Erythroblast (primary cell): ENCODE data around the gene ASH1L.

Source experiments
- GATA1 ChIP-seq: IDR thresholded peaks from 2 replicates; pipeline ENCODE4 v1.6.1; 2011; ENCODE audit warnings: low read depth, mild to moderate bottlenecking, control low read depth, low read length, moderate library complexity
- POLR2A ChIP-seq: IDR thresholded peaks from 2 replicates; pipeline ENCODE4 v1.6.1; 2011; ENCODE audit warnings: mild to moderate bottlenecking, low read length

GRCh38 chr1:155474146-155474545 lies 88.5 kb downstream of the ASH1L start:
- no peak for TF ChIP-seq POLR2A
- TF ChIP-seq GATA1: no peak
